Astrocyte (in vitro differentiated cells and primary cell): ENCODE data around the gene TANGO6.

Experiments
- CTCF ChIP-seq: IDR thresholded peaks from 2 replicates; pipeline ENCODE4 v1.5.1; 2011; ENCODE audit warnings: low read depth, mild to moderate bottlenecking, inconsistent platforms, low read length, moderate library complexity; ENCODE audit not compliant: insufficient read depth
- EZH2 ChIP-seq: IDR thresholded peaks from 2 replicates; pipeline ENCODE4 v1.6.1; 2012; ENCODE audit warnings: mild to moderate bottlenecking, low read length, inconsistent platforms; ENCODE audit not compliant: insufficient read depth

GRCh38 chr16:68848786-68849185 is 5.5 kb downstream of the TANGO6 start:
- TF ChIP-seq EZH2 (no peak), CTCF (no peak)
